ENCODE measurements around the gene ATE1.
"Not testable (repeated sequence)": the region's sequence is repeated elsewhere in the genome, so short reads cannot be mapped to it uniquely, and the experiment has no call there.

ATE1 gene

DNA sequence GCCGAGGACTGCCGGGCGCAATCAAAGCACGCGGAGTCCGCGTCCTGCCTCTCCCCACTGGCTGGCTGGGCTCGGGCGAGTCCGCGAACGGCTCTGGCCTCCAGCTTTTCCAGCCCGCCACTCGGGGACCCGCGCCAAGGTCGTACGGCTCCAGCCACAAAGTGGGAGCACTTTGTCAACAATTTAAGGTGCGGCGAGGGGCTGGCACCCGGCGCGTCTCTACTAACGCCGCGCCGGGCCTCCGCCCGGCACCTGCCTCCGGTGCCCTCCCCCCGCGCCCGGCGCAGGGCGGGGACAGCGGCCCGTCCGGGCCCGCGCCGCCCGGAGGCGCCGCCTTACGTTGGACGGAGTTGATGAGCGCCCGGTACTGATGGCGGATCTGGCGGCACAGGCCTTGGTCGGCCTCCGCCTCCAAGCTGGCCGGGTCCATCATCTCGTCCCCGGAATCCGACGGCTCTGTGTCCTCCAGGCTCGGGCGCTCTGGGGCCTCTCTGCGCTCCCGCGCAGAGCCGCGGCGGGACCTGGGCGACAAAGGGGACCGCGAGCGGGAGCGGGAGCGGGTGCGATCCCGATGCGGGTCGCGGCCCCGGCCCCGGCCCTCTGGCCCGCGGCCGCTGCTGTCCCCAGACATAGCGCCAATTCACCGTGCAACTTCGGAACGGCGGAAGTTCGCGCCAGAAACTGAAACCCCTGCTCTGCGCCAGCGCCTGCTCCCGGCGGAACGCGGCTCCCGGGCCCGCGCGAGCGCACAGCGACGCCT, 46.9 kb upstream of the ATE1 start, which contains the start of gene NSMCE4A:
Gene NSMCE4A (minus strand): TSS at position 683 of the 760 bp plus-strand sequence. CDS start 52 bp downstream, at position 631.
- H3K4me2 ChIP-seq (ENCODE audit: low read length), result peak within 1 kb of the TSS; percentile 80
- H3K9me3 ChIP-seq (ENCODE audit: low read length), result 0 out of 2 replicates have a peak, but pooled peaks cover 7% of the 10 kb centered on the region
- H3K27me3 ChIP-seq (ENCODE audit: insufficient read depth, low read length), result no peaks in the 10 kb centered on the region
- 0 out of 2 replicates have a peak within 1 kb of the TSS, but pooled peaks have one; percentile 20 for H2AFZ ChIP-seq (ENCODE audit: low read length)
- TF ChIP-seq EZH2 (IDR thresholded peaks at IDR 0.05; ENCODE audit: borderline replicate concordance, low read length), result no peak
- TF ChIP-seq, protein P1, sequence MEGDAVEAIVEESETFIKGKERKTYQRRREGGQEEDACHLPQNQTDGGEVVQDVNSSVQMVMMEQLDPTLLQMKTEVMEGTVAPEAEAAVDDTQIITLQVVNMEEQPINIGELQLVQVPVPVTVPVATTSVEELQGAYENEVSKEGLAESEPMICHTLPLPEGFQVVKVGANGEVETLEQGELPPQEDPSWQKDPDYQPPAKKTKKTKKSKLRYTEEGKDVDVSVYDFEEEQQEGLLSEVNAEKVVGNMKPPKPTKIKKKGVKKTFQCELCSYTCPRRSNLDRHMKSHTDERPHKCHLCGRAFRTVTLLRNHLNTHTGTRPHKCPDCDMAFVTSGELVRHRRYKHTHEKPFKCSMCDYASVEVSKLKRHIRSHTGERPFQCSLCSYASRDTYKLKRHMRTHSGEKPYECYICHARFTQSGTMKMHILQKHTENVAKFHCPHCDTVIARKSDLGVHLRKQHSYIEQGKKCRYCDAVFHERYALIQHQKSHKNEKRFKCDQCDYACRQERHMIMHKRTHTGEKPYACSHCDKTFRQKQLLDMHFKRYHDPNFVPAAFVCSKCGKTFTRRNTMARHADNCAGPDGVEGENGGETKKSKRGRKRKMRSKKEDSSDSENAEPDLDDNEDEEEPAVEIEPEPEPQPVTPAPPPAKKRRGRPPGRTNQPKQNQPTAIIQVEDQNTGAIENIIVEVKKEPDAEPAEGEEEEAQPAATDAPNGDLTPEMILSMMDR (IDR thresholded peaks at IDR 0.05; ENCODE audit: low read length), result peak; percentile 74
- peaks cover 14% of the 10 kb centered on the region for H3K79me2 ChIP-seq (ENCODE audit: insufficient read depth, low read length)
- H3K4me1 ChIP-seq (ENCODE audit: insufficient read depth, low read length, severe bottlenecking), result peaks cover 14% of the 10 kb centered on the region
- H4K20me1 ChIP-seq (ENCODE audit: insufficient read depth, low read length), result no peaks in the 10 kb centered on the region
- H3K9me2 ChIP-seq (ENCODE audit: low read depth, low read length), result no peaks in the 10 kb centered on the region
- peak within 1 kb of the TSS; percentile 91 for H3K4me3 ChIP-seq (ENCODE audit: low read depth, low read length, poor library complexity, severe bottlenecking)
- H3F3A ChIP-seq (ENCODE audit: insufficient read depth, low read length), result no peaks in the 10 kb centered on the region
- H3K27ac ChIP-seq (ENCODE audit: low read depth, low read length, poor library complexity, severe bottlenecking), result peak within 1 kb of the TSS; percentile 53
- peak within 1 kb of the TSS; percentile 97 for H3K9ac ChIP-seq (ENCODE audit: low read length)
- H3K36me3 ChIP-seq (ENCODE audit: insufficient read depth, low read length), result peaks cover 26% of the 10 kb centered on the region; the same call in 1 of the 2 replicates

DNA sequence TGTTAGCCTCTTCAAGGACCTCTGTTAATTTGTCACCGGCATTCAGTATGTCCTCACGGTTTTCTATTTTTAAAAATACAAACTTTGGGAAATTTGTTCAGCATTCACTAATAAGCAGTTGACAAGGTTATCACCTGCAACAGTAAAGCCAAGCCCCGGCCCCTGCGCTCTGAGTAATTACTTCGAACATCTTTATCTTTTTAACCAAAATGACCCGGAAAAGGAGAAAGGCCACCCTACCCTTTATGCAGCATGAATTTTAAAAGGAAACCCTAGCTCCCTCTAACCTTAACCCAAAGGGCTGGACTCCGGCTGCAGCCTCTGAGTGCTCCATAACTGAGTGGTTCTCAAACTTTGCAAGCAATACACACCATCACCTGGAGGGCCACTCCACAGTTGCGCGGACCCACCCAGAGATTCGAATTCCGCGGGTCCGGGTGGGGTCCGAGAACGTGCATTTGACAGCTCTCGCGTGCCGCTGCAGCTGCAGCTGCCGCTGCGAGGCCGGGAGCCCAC, 46.2 kb upstream of the ATE1 start:
- H3K9me2 ChIP-seq (ENCODE audit: low read depth, low read length), result no peaks in the 10 kb centered on the region
- peaks cover 14% of the 10 kb centered on the region for H3K4me1 ChIP-seq (ENCODE audit: insufficient read depth, low read length, severe bottlenecking)
- 0 out of 2 replicates have a peak, but pooled peaks cover 7% of the 10 kb centered on the region for H3K9me3 ChIP-seq (ENCODE audit: low read length)
- TF ChIP-seq, protein P1 (IDR thresholded peaks at IDR 0.05; ENCODE audit: low read length), result no peak
- TF ChIP-seq EZH2 (IDR thresholded peaks at IDR 0.05; ENCODE audit: borderline replicate concordance, low read length), result no peak
- H3K79me2 ChIP-seq (ENCODE audit: insufficient read depth, low read length), result peaks cover 14% of the 10 kb centered on the region
- H3K9ac ChIP-seq (ENCODE audit: low read length), result peak overlapping the region; percentile 97
- 0 out of 2 replicates have a peak overlapping the region, but pooled peaks have one; percentile 20 for H2AFZ ChIP-seq (ENCODE audit: low read length)
- no peaks in the 10 kb centered on the region for H4K20me1 ChIP-seq (ENCODE audit: insufficient read depth, low read length)
- H3K36me3 ChIP-seq (ENCODE audit: insufficient read depth, low read length), result peaks cover 32% of the 10 kb centered on the region
- peak overlapping the region; percentile 80 for H3K4me2 ChIP-seq (ENCODE audit: low read length)
- H3K27ac ChIP-seq (ENCODE audit: low read depth, low read length, poor library complexity, severe bottlenecking), result peak overlapping the region; percentile 7
- no peaks in the 10 kb centered on the region for H3F3A ChIP-seq (ENCODE audit: insufficient read depth, low read length)
- peak overlapping the region; percentile 91 for H3K4me3 ChIP-seq (ENCODE audit: low read depth, low read length, poor library complexity, severe bottlenecking)
- no peaks in the 10 kb centered on the region for H3K27me3 ChIP-seq (ENCODE audit: insufficient read depth, low read length)

DNA sequence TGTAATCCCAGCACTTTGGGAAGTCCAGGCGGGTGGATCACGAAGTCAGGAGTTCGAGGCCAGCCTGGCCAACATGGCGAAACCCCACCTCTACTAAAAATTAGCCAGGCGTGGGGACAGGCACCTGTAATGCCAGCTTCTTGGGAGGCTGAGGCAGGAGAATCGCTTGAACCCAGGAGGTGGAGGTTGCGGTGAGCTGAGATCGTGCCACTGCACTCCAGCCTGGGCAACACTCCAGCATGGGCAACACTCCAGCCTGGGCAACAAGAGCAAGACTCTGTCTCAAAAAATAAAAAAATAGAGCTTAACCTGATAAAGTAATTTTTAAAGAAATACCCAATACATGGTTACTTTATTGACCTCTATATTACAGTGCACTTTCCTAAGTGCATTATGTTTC, 41.3 kb upstream of the ATE1 start:
- not testable (repeated sequence) for H3K9me3 ChIP-seq (ENCODE audit: low read length); H3K4me2 ChIP-seq (ENCODE audit: low read length); H3K9ac ChIP-seq (ENCODE audit: low read length); H3K27ac ChIP-seq (ENCODE audit: low read depth, low read length, poor library complexity, severe bottlenecking); H2AFZ ChIP-seq (ENCODE audit: low read length); H3F3A ChIP-seq (ENCODE audit: insufficient read depth, low read length); H3K27me3 ChIP-seq (ENCODE audit: insufficient read depth, low read length); H3K4me3 ChIP-seq (ENCODE audit: low read depth, low read length, poor library complexity, severe bottlenecking); H4K20me1 ChIP-seq (ENCODE audit: insufficient read depth, low read length); H3K9me2 ChIP-seq (ENCODE audit: low read depth, low read length)
- Histone ChIP-seq H3K4me1 (ENCODE audit: insufficient read depth, low read length, severe bottlenecking) (peaks cover 12% of the 10 kb centered on the region), H3K36me3 (ENCODE audit: insufficient read depth, low read length) (peaks cover 79% of the 10 kb centered on the region), H3K79me2 (ENCODE audit: insufficient read depth, low read length) (peaks cover 10% of the 10 kb centered on the region)

Data from OCI-LY1 (cell line).